Left cardiac atrium (tissue), 4 donors: ENCODE results near the gene BATF. TPM values are rescaled to one million over a fixed set of nuclear protein-coding genes. Genes with fewer than 3 reads are reported as not detected.
A peak's percentile ranks its signal among the peaks of the same experiment; 100 is the strongest.

Experiments
- ATAC-seq, 2 donors: fragments of 200-7000 bp; cut with Tn5 transposase; one replicate each; pipeline ENCODE4 v1.9.1; 2020; ENCODE audit warnings: mild to moderate bottlenecking in 2 of 2, moderate library complexity in 2 of 2
- DNase-seq: peaks from one replicate; pipeline ENCODE4 v3.0.0-alpha.2; 2020
- intact Hi-C, 2 donors: fragments of 100-400 bp; cut with DNase I; formaldehyde crosslinking; loops; one replicate each; pipeline versions ENCODE4 v1.14.1 to v1.15.1; 2022 to 2023
- total RNA-seq, 2 donors: library from RNA; stranded (reverse); fragmentation: NEBNext Ultra II Directional; extraction: Animal tissue kit (Norgen Biotek cat#: 25700); gene quantifications; one replicate each; pipeline ENCODE4 v1.2.1, GENCODE V29; 2021
- donor health status: DM: no; HTN: yes; CAD: no.
- donor health status: DM: no; HTN: yes; CAD: no; lungs with severe emphysema.
- donor health status: DM: yes; HTN: yes; CAD: no.
- donor health status: Dilated cardiomyopathy.

BATF gene
- total RNA-seq, 2 donors from 2014 or later, result 1.8 to 2.3 TPM

- DNase-seq, result peak; percentile 87
- ATAC-seq, result peak; percentile 89 to 91
- intact Hi-C loops, result loop anchor here (2.0 to 5.0 kb wide), 2 partner anchors 77 to 404 kb away; partner anchors contain the start of gene TGFB3 (in 1 of the 2)
Measured at GRCh38 chr14:75578102-75578785, 56.0 kb downstream of the BATF start, which contains the start of gene FLVCR2. FLVCR2 (plus strand) TSS chr14:75578620; CDS start chr14:75578973, 353 bp downstream.

GRCh38 chr14:75578786-75579337, 56.6 kb downstream of the BATF start:
- DNase-seq (peak; percentile 33), ATAC-seq (peak; percentile 47 to 58)
- intact Hi-C loops, result loop anchor here (2.0 to 5.0 kb wide), 2 partner anchors 76 to 403 kb away; partner anchors contain the start of gene TGFB3 (in 1 of the 2)

GRCh38 chr14:75579338-75579864, 57.1 kb downstream of the BATF start:
- no peak for DNase-seq
- ATAC-seq, result no peak
- intact Hi-C loops, result loop anchor here (2.0 to 5.0 kb wide), 2 partner anchors 75 to 403 kb away; partner anchors contain the start of gene TGFB3 (in 1 of the 2)

DNA sequence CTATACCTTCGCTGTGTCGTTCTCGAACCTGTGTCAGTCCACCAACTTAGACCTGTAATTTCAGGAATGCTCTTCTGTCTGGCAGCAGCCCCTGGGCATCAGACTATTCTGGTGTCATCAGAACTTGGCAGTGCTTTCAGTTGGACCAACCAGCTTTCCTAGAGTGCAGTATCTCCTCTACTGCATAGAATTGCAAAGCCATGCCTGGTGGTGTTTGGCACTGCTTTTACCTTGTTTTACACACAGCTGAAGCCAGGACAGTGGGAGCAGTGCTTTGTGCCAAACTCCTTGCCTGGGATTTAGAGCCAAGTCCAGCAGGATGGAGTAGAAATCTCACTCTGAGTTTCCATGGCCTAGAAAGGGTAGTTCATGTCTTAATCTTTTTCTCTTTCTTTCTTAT, 57.6 kb downstream of the BATF start:
- DNase-seq (no peak), ATAC-seq (peak; percentile 4 to 48)
- intact Hi-C loops, result loop anchor here (2.0 to 5.0 kb wide), 2 partner anchors 75 to 402 kb away; partner anchors contain the start of gene TGFB3 (in 1 of the 2)

DNA sequence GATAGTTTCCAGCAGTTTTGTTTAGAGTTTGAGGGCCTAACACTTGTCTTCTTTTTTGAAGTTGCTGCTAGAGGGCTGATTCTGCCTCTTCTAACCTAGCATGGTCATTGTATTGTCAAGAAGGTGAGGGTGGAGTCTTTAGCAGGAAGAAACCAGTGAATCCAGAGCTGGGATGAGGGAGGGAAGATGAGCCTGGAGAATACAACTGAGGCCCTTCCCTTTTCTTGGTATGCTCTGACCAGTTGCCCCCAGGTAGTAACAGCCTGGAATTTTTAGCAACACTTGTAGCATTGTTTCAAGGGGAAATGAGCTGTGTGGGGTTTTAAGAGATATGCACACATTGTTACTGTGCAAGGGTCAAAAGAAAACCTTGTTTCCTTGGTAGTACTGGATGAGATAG, 65.1 kb downstream of the BATF start:
- no peak for DNase-seq

DNA sequence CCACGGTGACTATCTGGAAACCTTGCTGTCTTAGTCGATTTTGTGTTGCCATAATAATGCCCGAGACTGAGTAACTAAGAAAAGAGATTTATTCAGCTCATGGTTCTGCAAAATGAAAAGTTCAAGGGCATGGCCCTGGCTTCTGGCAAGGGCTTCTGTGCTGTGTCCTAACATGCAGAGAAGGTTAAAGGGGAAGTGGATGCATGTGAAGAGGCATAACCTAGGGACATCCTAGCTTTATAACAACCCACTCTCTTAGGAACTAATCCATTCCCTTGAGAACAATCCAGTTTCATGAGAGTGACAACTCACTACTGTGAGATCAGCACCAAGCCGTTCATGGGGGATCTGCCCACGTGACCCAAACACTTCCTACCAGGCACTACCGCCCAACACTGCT, 67.7 kb downstream of the BATF start:
- intact Hi-C loops, result no loop called here
- ATAC-seq (no peak), DNase-seq (no peak)

More for the DNA sequence above, 65.1 kb downstream of the BATF start:
- intact Hi-C loops, result no loop called here
- no peak for ATAC-seq

GRCh38 chr14:75591331-75591946, 69.2 kb downstream of the BATF start:
- ATAC-seq, result no peak
- intact Hi-C loops, result no loop called here

GRCh38 chr14:75591987-75592575, 69.8 kb downstream of the BATF start:
- ATAC-seq, result no peak
- intact Hi-C loops, result no loop called here
- DNase-seq, result no peak

More at GRCh38 chr14:75591331-75591946, 69.2 kb downstream of the BATF start:
- no peak for DNase-seq

DNA sequence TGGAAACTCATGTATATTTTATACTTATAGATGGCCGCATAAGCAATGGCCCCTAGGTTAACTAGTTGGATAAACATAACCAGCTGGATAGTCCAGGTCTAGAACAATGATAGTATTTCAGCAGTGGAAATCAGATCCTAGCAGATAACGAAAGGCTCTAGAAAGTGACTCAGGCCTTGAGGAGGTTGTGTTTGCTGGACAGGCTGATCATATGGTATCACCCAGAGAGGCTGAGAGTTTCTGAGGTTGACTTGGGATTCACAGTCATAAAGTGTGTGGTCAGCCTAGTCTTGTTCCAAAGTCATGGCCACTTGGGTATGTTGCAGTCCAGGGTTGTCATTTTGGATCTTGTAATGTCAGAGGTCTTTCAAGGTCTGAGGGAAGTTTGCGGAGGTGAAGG, 73.0 kb downstream of the BATF start:
- intact Hi-C loops, result no loop called here
- ATAC-seq (no peak), DNase-seq (no peak)

Other genes starting within 250 kb of the BATF start
- 100 to 1,000 TPM in 1 of 2 donors, 10 to 100 TPM in 1; 69.4 to 160 TPM for gene FOS, start 243.6 kb upstream of the BATF start, total RNA-seq
- gene JDP2, start 94.4 kb upstream of the BATF start, total RNA-seq, result 10 to 100 TPM; 30.5 to 32.7 TPM
- gene FLVCR2, start 56.2 kb downstream of the BATF start, total RNA-seq, result 1 to 10 TPM; 1.8 TPM
- gene ERG28, start 138.4 kb downstream of the BATF start, total RNA-seq, result 1 to 10 TPM; 8.8 to 9.0 TPM
- gene TTLL5, start 138.8 kb downstream of the BATF start, total RNA-seq, result 10 to 100 TPM; 18.1 to 21.1 TPM